Right ventricle myocardium superior (tissue), 1 donor: Measurements from ENCODE around the gene UBXN10. TPM values are rescaled to one million over a fixed set of nuclear protein-coding genes. Genes with fewer than 3 reads are reported as not detected.

Experiments used
- ATAC-seq: fragments of 200-7000 bp; cut with Tn5 transposase; one replicate; pipeline ENCODE4 v1.9.1; 2020; ENCODE audit warnings: mild to moderate bottlenecking; ENCODE audit not compliant: poor library complexity
- DNase-seq: peaks from one replicate; pipeline ENCODE4 v3.0.0-alpha.2; 2020
- intact Hi-C: fragments of 100-400 bp; cut with DNase I; formaldehyde crosslinking; loops from one replicate; pipeline ENCODE4 v1.11.2; 2022
- total RNA-seq: library from RNA; stranded (reverse); fragmentation: NEBNext Ultra II Directional; extraction: Animal tissue kit (Norgen Biotek cat#: 25700); gene quantifications from one replicate; pipeline ENCODE4 v1.2.1, GENCODE V29; 2021
- donor health status: DM: no; HTN: yes; CAD: no; lungs with severe emphysema.

The UBXN10 gene
- total RNA-seq, 1 donor from 2014 or later = 2.2 TPM

GRCh38 chr1:20178634-20179370 is 7.1 kb upstream of the UBXN10 start:
- intact Hi-C loops = no loop called here
- no peak for DNase-seq
- ATAC-seq = peak; percentile 16

DNA sequence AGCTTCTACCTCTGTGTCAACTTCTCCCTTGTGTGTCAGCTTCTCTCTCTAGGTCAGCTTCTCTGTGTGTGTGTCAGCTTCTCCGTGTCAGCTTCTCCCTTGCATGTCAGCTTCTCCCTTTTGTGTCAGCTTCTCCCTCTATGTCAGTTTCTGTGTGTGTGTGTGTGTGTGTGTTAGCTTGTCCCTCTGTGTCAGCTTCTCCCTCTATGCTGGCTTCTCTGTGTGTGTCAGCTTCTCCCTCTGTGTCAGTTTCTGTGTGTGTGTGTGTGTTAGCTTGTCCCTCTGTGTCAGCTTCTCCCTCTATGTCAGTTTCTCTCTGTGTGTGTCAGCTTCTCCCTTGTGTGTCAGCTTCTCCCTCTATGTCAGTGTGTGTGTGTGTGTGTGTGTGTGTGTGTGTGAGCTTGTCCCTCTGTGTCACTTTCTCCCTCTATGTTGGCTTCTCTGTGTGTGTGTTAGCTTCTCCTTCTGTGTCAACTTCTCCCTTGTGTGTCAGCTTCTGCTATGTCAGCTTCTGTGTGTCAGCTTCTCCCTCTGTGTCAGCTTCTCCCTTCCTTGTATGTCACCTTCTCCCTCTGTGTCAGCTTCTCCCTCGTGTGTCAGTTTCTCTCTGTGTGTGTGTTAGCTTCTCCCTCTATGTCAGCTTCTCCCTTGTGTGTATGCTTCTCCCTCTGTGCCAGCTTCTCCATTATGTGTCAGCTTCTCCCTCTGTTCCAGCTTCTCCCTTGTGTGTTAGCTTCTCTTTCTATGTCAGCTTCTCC is 6.3 kb upstream of the UBXN10 start:
- ATAC-seq (no peak), DNase-seq (no peak)
- intact Hi-C loops = no loop called here

GRCh38 chr1:20180129-20180843 is 5.6 kb upstream of the UBXN10 start:
- ATAC-seq (no peak), DNase-seq (no peak)
- intact Hi-C loops = no loop called here

- intact Hi-C loops = no loop called here
- ATAC-seq (no peak), DNase-seq (no peak)
These were observed 5.1 kb upstream of the UBXN10 start for GRCh38 chr1:20180844-20181207.

DNA sequence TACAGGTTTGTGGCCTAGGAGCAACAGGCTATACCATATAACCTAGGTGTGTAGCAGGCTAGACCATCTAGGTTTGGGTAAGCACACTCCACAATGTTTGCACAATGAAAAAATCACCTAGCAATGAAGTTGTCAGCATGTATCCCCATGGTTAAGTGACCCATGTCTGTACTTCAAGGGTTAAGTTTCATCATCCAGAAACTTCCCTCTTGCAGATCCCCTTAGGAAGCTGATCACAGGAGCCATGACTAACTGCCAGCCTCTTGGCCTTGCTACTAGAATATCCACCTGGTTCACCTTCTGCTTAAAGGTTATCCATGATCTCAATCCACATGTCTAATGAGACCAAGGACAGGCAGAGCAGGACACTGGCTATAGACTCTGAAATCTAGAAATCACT is 3.5 kb upstream of the UBXN10 start:
- intact Hi-C loops = no loop called here
- DNase-seq (no peak), ATAC-seq (no peak)

DNA sequence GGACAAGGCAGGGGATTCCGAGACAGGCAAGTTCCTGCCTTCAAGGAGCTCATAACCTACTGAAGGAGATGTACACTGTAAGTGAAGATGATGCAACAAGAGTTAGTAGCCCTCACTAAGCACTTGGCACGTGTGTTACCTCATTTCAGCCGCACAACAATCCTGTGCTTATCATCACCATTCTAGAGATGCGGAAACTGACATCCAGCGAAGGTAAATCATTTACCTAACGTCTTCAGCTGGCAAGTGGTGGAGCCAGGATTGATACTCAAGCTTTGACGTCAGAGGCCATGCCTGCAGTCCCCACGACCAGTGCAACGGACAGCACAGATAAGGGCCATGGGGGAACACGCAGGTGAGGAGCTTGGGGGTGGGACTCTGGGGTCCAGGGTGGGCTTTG is 2.9 kb upstream of the UBXN10 start:
- intact Hi-C loops = no loop called here

DNA sequence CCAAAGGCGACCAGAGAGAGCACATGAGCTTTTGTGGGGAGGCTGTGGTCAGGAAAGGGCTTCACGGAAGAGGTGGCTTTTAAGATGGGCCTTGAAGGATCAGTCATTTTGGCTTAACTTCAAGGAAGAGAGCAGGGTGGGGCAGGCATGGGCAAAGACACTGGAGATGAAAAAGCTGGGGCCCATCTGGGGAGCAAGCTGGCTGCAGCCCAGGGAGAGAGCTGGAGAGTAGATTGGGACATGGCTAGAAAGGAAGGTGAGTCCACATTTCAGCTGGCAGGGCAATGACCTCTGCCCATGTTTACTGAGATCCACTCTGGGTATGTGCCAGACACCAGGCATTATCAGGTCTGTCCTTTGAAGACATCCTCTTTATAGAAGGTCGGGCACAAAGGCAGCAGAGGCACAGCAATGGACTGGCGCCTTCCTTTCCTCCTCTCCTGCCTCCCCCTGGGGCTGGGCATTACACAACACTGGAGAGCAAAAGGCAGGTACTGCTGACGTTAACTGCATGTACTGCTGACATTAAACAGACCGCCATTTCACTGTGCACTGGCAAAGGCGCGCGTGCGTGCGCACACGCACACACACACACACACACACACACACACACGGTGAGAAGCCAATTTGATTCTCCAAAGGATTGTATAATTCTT is 2.2 kb upstream of the UBXN10 start:
- peak; percentile 34 for ATAC-seq

More for the DNA sequence above, 2.9 kb upstream of the UBXN10 start:
- DNase-seq = no peak
- ATAC-seq = no peak

DNA sequence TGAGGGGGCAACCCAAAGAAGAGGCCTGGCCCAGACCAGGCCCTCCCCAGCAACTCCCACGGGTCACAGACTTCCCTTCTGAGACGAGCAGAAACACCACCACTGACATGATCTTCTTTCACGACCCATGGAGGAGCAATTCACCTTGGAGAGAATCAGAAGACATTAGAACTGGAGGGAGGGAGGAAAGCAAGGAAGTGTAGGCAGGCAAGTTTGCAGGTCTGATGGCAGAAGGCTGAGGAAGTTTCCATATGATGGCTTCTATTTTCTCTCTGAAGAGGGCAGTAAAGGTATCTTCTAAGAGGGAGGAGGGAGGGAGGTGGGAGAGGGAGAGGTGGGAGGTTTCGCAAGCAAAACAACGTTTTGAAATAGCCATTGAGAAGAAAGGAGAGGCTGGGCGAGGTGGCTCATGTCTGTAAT is 1.4 kb upstream of the UBXN10 start:
- ATAC-seq = no peak
- intact Hi-C loops = no loop called here
- no peak for DNase-seq

More for the DNA sequence above, 2.2 kb upstream of the UBXN10 start:
- no peak for DNase-seq
- intact Hi-C loops = no loop called here

DNA sequence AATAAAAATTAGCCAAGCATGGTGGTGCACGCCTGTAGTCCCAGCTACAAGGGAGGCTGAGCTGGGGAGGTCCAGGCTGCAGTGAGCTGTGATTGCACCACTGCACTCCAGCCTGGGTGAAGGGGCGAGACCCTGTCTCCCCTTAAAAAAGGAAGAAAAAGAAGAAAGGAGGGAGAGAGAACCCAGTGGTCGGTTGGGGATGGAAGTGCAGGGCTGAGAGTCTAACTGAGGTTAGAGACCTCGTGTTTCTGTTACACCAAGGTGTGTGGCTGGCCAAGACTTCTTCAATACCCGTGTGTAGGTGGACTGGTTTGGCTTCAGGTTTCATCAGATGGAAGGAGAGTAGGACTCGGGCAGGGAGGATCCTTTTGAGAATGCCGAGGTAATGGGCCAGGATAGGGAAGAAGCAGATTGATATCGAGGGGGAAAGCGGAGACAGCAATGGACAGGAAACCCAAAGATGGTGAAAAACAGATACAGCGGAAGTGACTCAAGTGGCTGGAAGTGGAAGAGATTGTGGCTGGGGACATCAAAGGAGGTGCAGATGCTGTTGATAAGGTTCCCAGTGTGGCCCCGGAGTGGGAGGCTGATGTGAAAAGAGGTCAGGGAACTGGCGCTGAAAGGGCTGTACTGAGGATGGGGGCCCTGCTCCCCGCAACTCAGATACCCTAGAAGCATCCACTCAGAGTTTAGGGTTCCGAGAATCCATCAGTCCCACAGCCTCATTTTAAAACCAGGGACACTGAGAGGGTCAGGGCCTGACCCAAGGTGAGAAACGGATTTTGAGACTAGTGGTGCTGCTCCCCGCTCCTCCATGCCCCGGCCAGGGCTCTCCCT is 681 bp upstream of the UBXN10 start:
- intact Hi-C loops = no loop called here
- DNase-seq (no peak), ATAC-seq (no peak)

DNA sequence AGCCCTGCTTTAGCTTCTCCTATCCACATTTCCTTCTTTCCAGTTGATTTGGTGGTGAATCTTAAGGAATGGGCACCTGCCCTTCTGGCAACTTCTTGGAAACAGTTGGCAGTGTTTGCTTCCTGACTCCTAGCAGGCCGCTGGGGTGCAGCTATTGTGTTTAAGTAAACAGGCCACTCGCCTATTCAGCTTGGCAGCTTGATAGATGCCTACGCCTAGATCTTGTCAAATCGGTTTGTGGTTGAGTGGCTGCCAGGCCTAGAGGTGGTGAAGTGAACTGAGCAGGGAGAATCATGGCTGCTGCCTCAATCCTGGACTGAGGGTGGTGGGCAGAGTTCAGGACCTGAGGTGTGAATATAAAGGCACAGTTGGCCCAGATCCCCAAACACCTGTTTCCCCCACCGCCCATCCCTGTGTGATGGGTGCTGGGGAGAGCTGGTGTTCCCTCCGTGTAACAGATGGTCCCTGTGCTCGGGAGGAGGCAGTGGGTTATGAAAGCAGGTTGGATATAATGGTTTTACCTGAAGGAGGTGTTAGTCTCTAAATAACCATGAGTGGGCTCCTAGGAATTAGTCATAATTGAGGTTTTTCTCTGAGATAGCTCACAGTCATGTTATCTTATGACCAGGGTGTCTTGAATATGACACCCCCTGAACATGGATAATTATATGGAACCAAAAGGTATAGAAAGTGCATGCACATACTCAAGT is 1.4 kb downstream of the UBXN10 start:
- ATAC-seq (peak; percentile 39), DNase-seq (no peak)
- intact Hi-C loops = no loop called here

- ATAC-seq (no peak), DNase-seq (no peak)
- intact Hi-C loops = no loop called here
These were observed 2.0 kb downstream of the UBXN10 start for GRCh38 chr1:20187813-20188454.

DNA sequence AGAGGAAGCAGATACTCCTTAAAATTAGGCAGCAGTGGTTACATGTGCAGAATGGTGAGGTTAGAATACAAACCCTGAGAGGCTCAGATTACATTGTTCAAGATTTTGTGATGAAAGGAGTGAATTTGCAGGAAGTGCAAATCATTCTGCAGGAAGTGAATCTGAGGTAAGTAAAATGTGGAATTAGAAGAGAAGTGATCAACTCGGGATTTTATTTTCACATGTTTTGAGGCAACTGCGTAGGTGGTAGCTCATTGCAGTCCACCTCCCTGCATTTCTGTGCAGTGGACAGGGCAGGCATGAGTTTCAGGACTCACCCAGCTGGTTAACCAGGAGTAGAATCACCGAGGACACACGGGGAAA is 2.5 kb downstream of the UBXN10 start:
- intact Hi-C loops = no loop called here
- ATAC-seq = no peak
- no peak for DNase-seq

- ATAC-seq (no peak), DNase-seq (no peak)
- intact Hi-C loops = no loop called here
These were observed 3.8 kb downstream of the UBXN10 start for GRCh38 chr1:20189664-20190063.

DNA sequence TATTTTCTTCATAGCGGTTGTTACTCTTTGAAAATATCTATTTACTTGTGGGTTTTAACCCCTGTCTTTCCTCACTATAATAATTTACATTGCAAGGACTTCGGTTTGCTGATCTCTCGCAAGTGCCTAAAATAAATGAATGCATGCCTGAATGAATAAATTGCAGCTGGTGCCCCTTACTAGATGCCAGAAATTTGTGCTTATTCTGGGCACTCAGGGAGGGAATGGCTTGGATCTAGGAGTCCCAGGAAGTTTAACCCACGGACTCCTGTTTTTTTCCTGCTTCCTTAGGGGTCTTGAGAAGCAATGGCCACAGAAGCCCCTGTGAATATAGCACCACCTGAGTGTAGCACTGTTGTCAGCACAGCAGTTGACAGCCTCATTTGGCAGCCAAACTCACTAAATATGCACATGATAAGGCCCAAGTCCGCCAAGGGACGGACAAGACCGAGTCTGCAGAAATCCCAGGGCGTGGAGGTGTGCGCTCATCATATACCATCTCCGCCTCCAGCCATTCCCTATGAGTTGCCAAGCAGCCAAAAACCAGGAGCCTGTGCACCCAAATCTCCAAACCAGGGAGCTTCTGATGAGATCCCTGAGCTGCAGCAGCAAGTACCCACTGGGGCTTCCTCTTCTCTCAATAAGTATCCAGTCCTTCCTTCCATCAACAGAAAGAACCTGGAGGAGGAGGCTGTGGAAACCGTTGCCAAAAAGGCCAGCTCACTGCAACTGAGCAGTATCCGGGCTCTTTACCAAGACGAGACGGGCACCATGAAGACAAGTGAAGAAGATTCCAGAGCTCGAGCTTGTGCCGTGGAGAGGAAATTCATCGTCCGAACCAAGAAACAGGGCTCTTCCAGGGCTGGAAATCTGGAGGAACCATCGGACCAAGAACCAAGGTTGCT is 4.6 kb downstream of the UBXN10 start:
- DNase-seq (no peak), ATAC-seq (no peak)
- intact Hi-C loops = no loop called here

GRCh38 chr1:20191266-20191825 is 5.5 kb downstream of the UBXN10 start:
- ATAC-seq = no peak
- DNase-seq = no peak
- intact Hi-C loops = no loop called here

DNA sequence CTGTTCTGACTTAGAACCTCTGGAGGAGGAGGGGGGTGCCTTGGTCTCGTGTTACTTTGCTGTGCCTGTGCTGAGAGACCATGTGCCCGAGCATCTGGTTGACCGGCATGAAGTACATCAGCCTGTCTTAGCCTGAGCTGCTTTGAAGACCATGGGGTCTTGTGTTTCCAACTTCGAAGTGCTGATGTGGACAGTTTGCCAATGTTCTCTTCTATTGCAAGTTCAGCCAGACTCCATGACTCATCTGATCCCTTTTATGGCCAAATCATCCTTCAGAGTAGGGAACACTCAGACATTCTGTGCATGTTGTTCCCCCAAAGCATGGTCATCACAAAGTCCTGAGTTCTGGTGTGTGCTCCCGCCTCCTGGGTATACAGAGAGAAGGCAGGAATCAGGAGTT is 6.5 kb downstream of the UBXN10 start:
- DNase-seq (no peak), ATAC-seq (no peak)
- intact Hi-C loops = no loop called here
